Liver (tissue), 9 donors: ENCODE results near the gene BRD4. TPM values are rescaled to one million over a fixed set of nuclear protein-coding genes. Genes with fewer than 3 reads are reported as not detected.
"Not testable (repeated sequence)": the region's sequence is repeated elsewhere in the genome, so short reads cannot be mapped to it uniquely, and the experiment has no call there.

Source experiments
- DNase-seq: peaks from one replicate; pipeline ENCODE4 v3.0.0-alpha.2; 2017; ENCODE audit warnings: low spot score
- H3K27ac ChIP-seq, 2 donors: one replicate each; pipeline ENCODE4 v1.7.0; 2013; ENCODE audit warnings: inconsistent platforms in 2 of 2, low read length in 2 of 2, control low read depth in 1 of 2, low read depth in 1 of 2, mild to moderate bottlenecking in 1 of 2
- H3K27me3 ChIP-seq, 4 donors: one replicate each; pipeline versions ENCODE4 v1.6.1 to v1.7.0; 2013; ENCODE audit warnings: low read length in 3 of 4, inconsistent platforms in 1 of 4, mild to moderate bottlenecking in 1 of 4, moderate library complexity in 1 of 4; ENCODE audit not compliant: control insufficient read depth in 4 of 4, insufficient read depth in 4 of 4
- H3K36me3 ChIP-seq, 4 donors: one replicate each; pipeline versions ENCODE4 v1.6.1 to v1.7.0; 2013; ENCODE audit warnings: low read length in 3 of 4, mild to moderate bottlenecking in 3 of 4, low read depth in 1 of 4, moderate library complexity in 1 of 4; ENCODE audit not compliant: control insufficient read depth in 4 of 4, insufficient read depth in 3 of 4
- H3K4me1 ChIP-seq, 4 donors: one replicate each; pipeline versions ENCODE4 v1.6.1 to v1.7.0; 2013; ENCODE audit warnings: low read length in 3 of 4, mild to moderate bottlenecking in 3 of 4, moderate library complexity in 1 of 4; ENCODE audit not compliant: control insufficient read depth in 4 of 4, insufficient read depth in 4 of 4
- H3K4me3 ChIP-seq, 3 donors: one replicate each; pipeline versions ENCODE4 v1.6.1 to v1.7.0; 2013; ENCODE audit warnings: low read length in 3 of 3, control low read depth in 1 of 3, low read depth in 1 of 3, mild to moderate bottlenecking in 1 of 3
- H3K9ac ChIP-seq, 2 donors: one replicate each; pipeline ENCODE4 v1.7.0; 2013; ENCODE audit warnings: low read length in 2 of 2, mild to moderate bottlenecking in 2 of 2, moderate library complexity in 2 of 2, control low read depth in 1 of 2, low read depth in 1 of 2
- H3K9me3 ChIP-seq, 4 donors: one replicate each; pipeline versions ENCODE4 v1.6.1 to v1.7.0; 2013; ENCODE audit warnings: low read length in 3 of 4; ENCODE audit not compliant: control insufficient read depth in 4 of 4
- CTCF ChIP-seq: fragments of 150-350 bp; IDR thresholded peaks from 2 replicates; pipeline ENCODE4 v1.5.1; 2017; ENCODE audit warnings: improper control_type of control experiment, low read depth, low read length; ENCODE audit not compliant: missing input control
- HNF4A ChIP-seq, 2 donors: conservative IDR thresholded peaks; 2 replicates each; pipeline ENCODE4 v1.6.1; 2016; ENCODE audit warnings: antibody characterized with exemption in 2 of 2, mild to moderate bottlenecking in 2 of 2
- JUND ChIP-seq, 2 donors: IDR thresholded peaks; 2 replicates each; pipeline ENCODE4 v1.6.1; 2016; ENCODE audit warnings: antibody characterized with exemption in 2 of 2
- RAD21 ChIP-seq, 2 donors: IDR thresholded peaks; 2 replicates each; pipeline ENCODE4 v1.6.1; 2016; ENCODE audit warnings: antibody characterized with exemption in 2 of 2, mild to moderate bottlenecking in 2 of 2
- RXRA ChIP-seq, 2 donors: IDR thresholded peaks; 2 replicates each; pipeline ENCODE4 v1.6.1; 2017 to 2018; ENCODE audit warnings: antibody characterized with exemption in 2 of 2, mild to moderate bottlenecking in 1 of 2
- YY1 ChIP-seq: IDR thresholded peaks from 2 replicates; pipeline ENCODE4 v1.6.1; 2016; ENCODE audit warnings: antibody characterized with exemption, mild to moderate bottlenecking
- WGBS: extraction: QIAGEN DNeasy Blood & Tissue Kit; methylation state at CpG from one replicate; pipeline ENCODE4 v1.1.7; 2013; 5-methylcytosine and 5-hydroxymethylcytosine counted together
- polyA plus RNA-seq, 2 donors: library from polyadenylated mRNA; stranded (reverse) in 1 of 2; unstranded in 1 of 2; fragments of 200-250 nt in 1 of 2; fragments of >200 nt in 1 of 2; fragmentation: Nextera tagmentation in 1 of 2; extraction: Ambion mirVana in 1 of 2; gene quantifications; one replicate each; pipeline versions ENCODE4 v1.2.1 to v1.2.3, GENCODE V29; 2013 to 2015
- total RNA-seq, 2 donors: library from RNA; depleted of rRNA; stranded (reverse); fragments of >200 nt; gene quantifications; one replicate each; pipeline ENCODE4 v1.2.3, GENCODE V29; 2014
- TF ChIP-seq, protein P1 (sequence below): IDR thresholded peaks from 2 replicates; pipeline ENCODE4 v1.6.1; 2016; ENCODE audit warnings: antibody characterized with exemption
- donor health status: healthy.
- donor health status: healthy.
- donor health status: healthy.
- donor health status: healthy.
- donor health status: healthy.

BRD4 gene
- total and polyA plus RNA-seq, 4 donors = 13.6 to 25.8 (median 20.5) TPM

DNA sequence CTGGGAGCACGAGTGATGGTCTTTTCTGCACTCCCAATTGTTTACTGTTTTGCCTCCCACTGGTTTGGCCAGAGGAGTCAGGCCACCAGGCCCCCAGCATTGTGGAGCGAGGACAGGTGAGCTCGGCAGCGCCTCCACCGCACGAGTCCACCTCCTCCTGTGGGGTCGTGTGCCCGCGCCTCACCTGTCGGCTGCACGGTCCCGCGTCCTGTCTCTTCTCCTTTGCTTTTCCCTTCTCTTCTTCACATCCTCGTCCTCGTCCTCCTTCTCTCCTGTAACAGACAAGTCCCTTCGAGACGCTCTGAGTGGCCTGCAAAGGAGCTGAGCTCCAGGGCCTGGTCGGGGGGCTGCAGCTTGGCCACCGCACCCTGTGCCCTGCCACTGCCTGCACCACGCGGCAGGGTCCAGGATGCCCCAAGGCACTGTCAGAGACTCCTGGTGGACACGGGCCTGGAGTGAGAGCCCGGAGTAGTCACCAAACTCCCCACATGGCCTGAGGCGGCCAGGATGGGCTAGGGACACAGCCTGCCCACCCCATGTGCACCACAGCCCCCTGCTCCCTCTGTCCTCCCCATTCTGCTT, 35.8 kb upstream of the BRD4 start:
- Histone ChIP-seq H3K9me3 (no peaks in the 10 kb centered on the region), H3K27ac (peak overlapping the region in 1 of 2 donors; percentile 25), H3K36me3 (peaks cover 22 to 69% (median 37%) of the 10 kb centered on the region in 4 donors), H3K9ac (no peak overlapping the region), H3K4me3 (no peak overlapping the region), H3K4me1 (peaks cover 0 to 11% (median 3%) of the 10 kb centered on the region in 4 donors), H3K27me3 (no peaks in the 10 kb centered on the region)
- no peak for DNase-seq
- TF ChIP-seq YY1 = no peak
- WGBS = 96% methylated on average over 24 of the region's 24 CpGs

DNA sequence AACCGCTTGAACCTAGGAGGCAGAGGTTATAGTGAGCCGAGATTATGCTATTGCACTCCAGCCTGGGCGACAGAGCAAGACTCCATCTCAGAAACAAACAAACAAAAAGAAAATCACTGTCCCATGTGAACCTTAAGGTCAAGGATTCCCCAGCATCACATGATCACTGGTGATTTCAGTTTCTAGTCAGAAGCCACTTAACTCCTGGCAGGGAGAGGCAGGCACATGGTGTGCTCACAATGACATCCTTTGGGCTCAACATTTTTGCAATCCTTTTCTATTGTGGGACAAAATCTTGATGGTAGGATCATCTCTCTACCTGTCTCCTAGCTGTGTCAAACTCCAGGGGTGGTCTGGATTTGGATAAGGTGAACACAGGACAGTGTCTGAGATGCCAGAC, 35.1 kb upstream of the BRD4 start:
- TF ChIP-seq HNF4A (conservative IDR thresholded peaks at IDR 0.05) (peak in 1 of 2 donors; percentile 32), CTCF (no peak), RXRA (IDR thresholded peaks at IDR 0.05) (peak in 1 of 2 donors; percentile 23)
- no peaks in the 10 kb centered on the region for H3K9me3 ChIP-seq
- DNase-seq = no peak
- no peak overlapping the region for H3K27ac ChIP-seq
- H3K4me3 ChIP-seq = no peak overlapping the region
- no peaks in the 10 kb centered on the region for H3K27me3 ChIP-seq
- no peak overlapping the region for H3K9ac ChIP-seq
- H3K4me1 ChIP-seq = peaks cover 0 to 11% (median 3%) of the 10 kb centered on the region in 4 donors
- 44% methylated on average over 3 of the region's 3 CpGs for WGBS
- H3K36me3 ChIP-seq = peaks cover 22 to 63% (median 35%) of the 10 kb centered on the region in 4 donors

GRCh38 chr19:15365264-15365663, 32.9 kb upstream of the BRD4 start:
- WGBS = 95% methylated on average over 6 of the region's 6 CpGs
- no peak overlapping the region for H3K27ac ChIP-seq
- H3K9me3 ChIP-seq = no peaks in the 10 kb centered on the region
- H3K4me3 ChIP-seq = no peak overlapping the region
- no peak for DNase-seq
- H3K27me3 ChIP-seq = no peaks in the 10 kb centered on the region
- H3K4me1 ChIP-seq = peaks cover under 1 to 20% (median 11%) of the 10 kb centered on the region in 4 donors
- H3K9ac ChIP-seq = no peak overlapping the region
- no peak for TF ChIP-seq JUND (IDR thresholded peaks at IDR 0.05)
- TF ChIP-seq RAD21 (IDR thresholded peaks at IDR 0.05) = no peak
- TF ChIP-seq YY1 = no peak
- TF ChIP-seq, protein P1, sequence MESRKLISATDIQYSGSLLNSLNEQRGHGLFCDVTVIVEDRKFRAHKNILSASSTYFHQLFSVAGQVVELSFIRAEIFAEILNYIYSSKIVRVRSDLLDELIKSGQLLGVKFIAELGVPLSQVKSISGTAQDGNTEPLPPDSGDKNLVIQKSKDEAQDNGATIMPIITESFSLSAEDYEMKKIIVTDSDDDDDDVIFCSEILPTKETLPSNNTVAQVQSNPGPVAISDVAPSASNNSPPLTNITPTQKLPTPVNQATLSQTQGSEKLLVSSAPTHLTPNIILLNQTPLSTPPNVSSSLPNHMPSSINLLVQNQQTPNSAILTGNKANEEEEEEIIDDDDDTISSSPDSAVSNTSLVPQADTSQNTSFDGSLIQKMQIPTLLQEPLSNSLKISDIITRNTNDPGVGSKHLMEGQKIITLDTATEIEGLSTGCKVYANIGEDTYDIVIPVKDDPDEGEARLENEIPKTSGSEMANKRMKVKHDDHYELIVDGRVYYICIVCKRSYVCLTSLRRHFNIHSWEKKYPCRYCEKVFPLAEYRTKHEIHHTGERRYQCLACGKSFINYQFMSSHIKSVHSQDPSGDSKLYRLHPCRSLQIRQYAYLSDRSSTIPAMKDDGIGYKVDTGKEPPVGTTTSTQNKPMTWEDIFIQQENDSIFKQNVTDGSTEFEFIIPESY = no peak
- H3K36me3 ChIP-seq = peaks cover 19 to 60% (median 35%) of the 10 kb centered on the region in 4 donors

DNA sequence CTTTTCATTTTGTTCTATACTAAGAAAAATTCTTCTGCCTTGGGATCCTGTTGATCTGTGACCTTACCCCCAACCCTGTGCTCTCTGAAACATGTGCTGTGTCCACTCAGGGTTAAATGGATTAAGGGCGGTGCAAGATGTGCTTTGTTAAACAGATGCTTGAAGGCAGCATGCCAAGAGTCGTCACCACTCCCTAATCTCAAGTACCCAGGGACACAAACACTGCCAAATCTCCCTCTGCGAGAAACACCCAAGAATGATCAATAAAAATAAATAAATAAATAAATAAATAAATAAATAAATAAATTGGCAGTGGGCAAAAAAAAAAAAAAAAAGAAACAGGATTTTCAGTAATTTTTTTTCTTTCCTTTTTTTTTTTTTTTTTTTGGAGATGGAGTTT, 31.5 kb upstream of the BRD4 start:
- WGBS = 54% methylated on average over 3 of the region's 3 CpGs

GRCh38 chr19:15363048-15363447, 30.7 kb upstream of the BRD4 start:
- H3K27ac ChIP-seq, H3K4me3 ChIP-seq, H3K27me3 ChIP-seq, H3K9ac ChIP-seq, H3K9me3 ChIP-seq, DNase-seq: not testable (repeated sequence)
- 99% methylated on average over 30 of the region's 30 CpGs for WGBS
- peaks cover 16 to 48% (median 33%) of the 10 kb centered on the region in 4 donors for H3K36me3 ChIP-seq
- peaks cover 3 to 34% (median 31%) of the 10 kb centered on the region in 4 donors for H3K4me1 ChIP-seq

More for the DNA sequence above, 31.5 kb upstream of the BRD4 start:
- H3K9ac ChIP-seq, DNase-seq, H3K9me3 ChIP-seq, H3K27ac ChIP-seq, H3K4me3 ChIP-seq, H3K27me3 ChIP-seq: not testable (repeated sequence)
- H3K4me1 ChIP-seq = peaks cover 3 to 33% (median 23%) of the 10 kb centered on the region in 4 donors
- peaks cover 17 to 51% (median 32%) of the 10 kb centered on the region in 4 donors for H3K36me3 ChIP-seq

GRCh38 chr19:15360015-15360414, 27.7 kb upstream of the BRD4 start:
- H3K4me1 ChIP-seq = peaks cover 6 to 37% (median 35%) of the 10 kb centered on the region in 4 donors
- not testable (repeated sequence) for DNase-seq, H3K4me3 ChIP-seq, H3K9me3 ChIP-seq, H3K9ac ChIP-seq, H3K27me3 ChIP-seq
- H3K27ac ChIP-seq = peak overlapping the region in 1 of 2 donors; percentile 42
- H3K36me3 ChIP-seq = peaks cover 13 to 40% (median 23%) of the 10 kb centered on the region in 4 donors
- WGBS = 24% methylated on average over 4 of the region's 4 CpGs
